ENCODE measurements around the gene DCAF11. TPM values are rescaled to one million over a fixed set of nuclear protein-coding genes. Genes with fewer than 3 reads are reported as not detected.

DCAF11 gene
- polyA plus RNA-seq, 3 donors, result 75.4 to 83.3 (median 77.3) TPM

GRCh38 chr14:24151404-24152080 lies 37.0 kb downstream of the DCAF11 start:
- no peak for DNase-seq (ENCODE audit: low read depth in 3 of 3, low spot score in 2 of 3)

- DNase-seq (ENCODE audit: low read depth in 3 of 3, low spot score in 2 of 3), result no peak
Measured at GRCh38 chr14:24155100-24155499, 40.5 kb downstream of the DCAF11 start.

GRCh38 chr14:24156840-24157239 lies 42.3 kb downstream of the DCAF11 start:
- no peak for DNase-seq (ENCODE audit: low read depth in 3 of 3, low spot score in 2 of 3)

- DNase-seq (ENCODE audit: low read depth in 3 of 3, low spot score in 2 of 3), result no peak
Measured at GRCh38 chr14:24157331-24157730, 42.8 kb downstream of the DCAF11 start.

GRCh38 chr14:24159777-24160498 lies 45.4 kb downstream of the DCAF11 start:
- DNase-seq (ENCODE audit: low read depth in 3 of 3, low spot score in 2 of 3), result no peak

GRCh38 chr14:24160499-24160849 lies 45.9 kb downstream of the DCAF11 start:
- no peak for DNase-seq (ENCODE audit: low read depth in 3 of 3, low spot score in 2 of 3)

GRCh38 chr14:24160850-24161804 lies 46.5 kb downstream of the DCAF11 start, which contains the start of gene IRF9:
IRF9 (plus strand) TSS chr14:24161265; CDS start chr14:24162145, 880 bp downstream.
- peak; percentile 92 to 97 (median 94) for DNase-seq (ENCODE audit: low read depth in 3 of 3, low spot score in 2 of 3)

- DNase-seq (ENCODE audit: low read depth in 3 of 3, low spot score in 2 of 3), result no peak
Measured at GRCh38 chr14:24162093-24162492, 47.5 kb downstream of the DCAF11 start.

GRCh38 chr14:24164518-24164991 lies 50.0 kb downstream of the DCAF11 start:
- DNase-seq (ENCODE audit: low read depth in 3 of 3, low spot score in 2 of 3), result no peak

GRCh38 chr14:24165785-24166184 lies 51.2 kb downstream of the DCAF11 start:
- no peak for DNase-seq (ENCODE audit: low read depth in 3 of 3, low spot score in 2 of 3)

GRCh38 chr14:24167469-24168114 lies 53.0 kb downstream of the DCAF11 start:
- DNase-seq (ENCODE audit: low read depth in 3 of 3, low spot score in 2 of 3), result no peak

GRCh38 chr14:24171422-24172260 lies 57.1 kb downstream of the DCAF11 start, which contains the start of gene REC8:
REC8 (plus strand) TSS chr14:24172080; CDS start chr14:24172553, 473 bp downstream.
- DNase-seq (ENCODE audit: low read depth in 3 of 3, low spot score in 2 of 3), result peak in 2 of 3 donors; percentile 81 to 93

GRCh38 chr14:24172261-24172860 lies 57.8 kb downstream of the DCAF11 start:
- no peak for DNase-seq (ENCODE audit: low read depth in 3 of 3, low spot score in 2 of 3)

GRCh38 chr14:24172871-24173281 lies 58.3 kb downstream of the DCAF11 start:
- DNase-seq (ENCODE audit: low read depth in 3 of 3, low spot score in 2 of 3), result no peak

Other genes starting within 250 kb of the DCAF11 start
- 10 to 100 TPM; 46.7 to 55.5 (median 49.6) TPM for gene DHRS4, start 161.0 kb upstream of the DCAF11 start, polyA plus RNA-seq (ENCODE audit: insufficient read length in 3 of 3)
- 10 to 100 TPM; 30.8 to 43.1 (median 37.2) TPM for gene DHRS4L2, start 125.8 kb upstream of the DCAF11 start, polyA plus RNA-seq (ENCODE audit: insufficient read length in 3 of 3)
- 1 to 10 TPM; 1.0 to 2.0 (median 1.4) TPM for gene CARMIL3, start 62.8 kb upstream of the DCAF11 start, polyA plus RNA-seq (ENCODE audit: insufficient read length in 3 of 3)
- gene CPNE6, start 43.2 kb upstream of the DCAF11 start, polyA plus RNA-seq (ENCODE audit: insufficient read length in 3 of 3), result not detected
- 10 to 100 TPM; 25.5 to 32.6 (median 27.3) TPM for gene PCK2, start 20.5 kb upstream of the DCAF11 start, polyA plus RNA-seq (ENCODE audit: insufficient read length in 3 of 3)
- 1 to 10 TPM; 1.8 to 3.7 (median 2.9) TPM for gene NRL, start 172 bp downstream of the DCAF11 start, polyA plus RNA-seq (ENCODE audit: insufficient read length in 3 of 3)
- gene FITM1, start 15.9 kb downstream of the DCAF11 start, polyA plus RNA-seq (ENCODE audit: insufficient read length in 3 of 3), result under 1 TPM; 0.68 to 0.86 (median 0.79) TPM
- 100 to 1,000 TPM; 216 to 231 (median 224) TPM for gene PSME1, start 21.4 kb downstream of the DCAF11 start, polyA plus RNA-seq (ENCODE audit: insufficient read length in 3 of 3)
- 10 to 100 TPM; 11.9 to 20.1 (median 15.3) TPM for gene EMC9, start 26.8 kb downstream of the DCAF11 start, polyA plus RNA-seq (ENCODE audit: insufficient read length in 3 of 3)
- gene PSME2, start 31.8 kb downstream of the DCAF11 start, polyA plus RNA-seq (ENCODE audit: insufficient read length in 3 of 3), result 100 to 1,000 TPM; 165 to 179 (median 171) TPM
- 10 to 100 TPM; 41.5 to 46.9 (median 43.4) TPM for gene RNF31, start 32.7 kb downstream of the DCAF11 start, polyA plus RNA-seq (ENCODE audit: insufficient read length in 3 of 3)
- gene IRF9, start 46.5 kb downstream of the DCAF11 start, polyA plus RNA-seq (ENCODE audit: insufficient read length in 3 of 3), result 10 to 100 TPM; 56.8 to 60.1 (median 57.5) TPM
- gene REC8, start 57.3 kb downstream of the DCAF11 start, polyA plus RNA-seq (ENCODE audit: insufficient read length in 3 of 3), result 10 to 100 TPM; 47.5 to 51.6 (median 50.0) TPM
- gene IPO4, start 74.0 kb downstream of the DCAF11 start, polyA plus RNA-seq (ENCODE audit: insufficient read length in 3 of 3), result 10 to 100 TPM; 31.4 to 35.6 (median 33.1) TPM
- 10 to 100 TPM; 36.9 to 40.9 (median 39.0) TPM for gene TM9SF1, start 80.7 kb downstream of the DCAF11 start, polyA plus RNA-seq (ENCODE audit: insufficient read length in 3 of 3)
- gene TSSK4, start 90.9 kb downstream of the DCAF11 start, polyA plus RNA-seq (ENCODE audit: insufficient read length in 3 of 3), result 1 to 10 TPM; 3.2 to 4.1 (median 4.0) TPM
- 10 to 100 TPM; 50.7 to 61.2 (median 55.7) TPM for gene CHMP4A, start 98.7 kb downstream of the DCAF11 start, polyA plus RNA-seq (ENCODE audit: insufficient read length in 3 of 3)
- 10 to 100 TPM; 10.2 to 12.9 (median 12.5) TPM for gene MDP1, start 101.3 kb downstream of the DCAF11 start, polyA plus RNA-seq (ENCODE audit: insufficient read length in 3 of 3)
- gene NEDD8, start 117.6 kb downstream of the DCAF11 start, polyA plus RNA-seq (ENCODE audit: insufficient read length in 3 of 3), result 100 to 1,000 TPM; 253 to 284 (median 266) TPM
- gene GMPR2, start 118.2 kb downstream of the DCAF11 start, polyA plus RNA-seq (ENCODE audit: insufficient read length in 3 of 3), result 100 to 1,000 TPM; 105 to 133 (median 125) TPM
- gene TINF2, start 127.8 kb downstream of the DCAF11 start, polyA plus RNA-seq (ENCODE audit: insufficient read length in 3 of 3), result 10 to 100 TPM; 64.3 to 71.3 (median 67.3) TPM
- gene TGM1, start 148.4 kb downstream of the DCAF11 start, polyA plus RNA-seq (ENCODE audit: insufficient read length in 3 of 3), result 1 to 10 TPM; 1.2 to 1.9 (median 1.2) TPM
- 10 to 100 TPM; 18.2 to 19.0 (median 18.5) TPM for gene RABGGTA, start 156.8 kb downstream of the DCAF11 start, polyA plus RNA-seq (ENCODE audit: insufficient read length in 3 of 3)
- 10 to 100 TPM; 38.6 to 45.5 (median 42.6) TPM for gene DHRS1, start 185.0 kb downstream of the DCAF11 start, polyA plus RNA-seq (ENCODE audit: insufficient read length in 3 of 3)
- 10 to 100 TPM; 26.2 to 26.6 (median 26.4) TPM for gene NOP9, start 185.1 kb downstream of the DCAF11 start, polyA plus RNA-seq (ENCODE audit: insufficient read length in 3 of 3)
- gene CIDEB, start 193.2 kb downstream of the DCAF11 start, polyA plus RNA-seq (ENCODE audit: insufficient read length in 3 of 3), result 10 to 100 TPM; 28.5 to 29.4 (median 28.9) TPM
- 1 to 10 TPM; 1.8 to 2.2 (median 1.9) TPM for gene LTB4R2, start 195.4 kb downstream of the DCAF11 start, polyA plus RNA-seq (ENCODE audit: insufficient read length in 3 of 3)
- 1 to 10 TPM; 2.4 to 2.9 (median 2.9) TPM for gene LTB4R, start 196.7 kb downstream of the DCAF11 start, polyA plus RNA-seq (ENCODE audit: insufficient read length in 3 of 3)
- 10 to 100 TPM; 12.8 to 23.7 (median 17.2) TPM for gene ADCY4, start 220.3 kb downstream of the DCAF11 start, polyA plus RNA-seq (ENCODE audit: insufficient read length in 3 of 3)
- 1 to 10 TPM; 2.3 to 3.6 (median 3.1) TPM for gene RIPK3, start 225.2 kb downstream of the DCAF11 start, polyA plus RNA-seq (ENCODE audit: insufficient read length in 3 of 3)

All from right renal cortex interstitium (tissue), 3 donors.